ENCODE measurements around the gene CLDN9. TPM values are rescaled to one million over a fixed set of nuclear protein-coding genes. Genes with fewer than 3 reads are reported as not detected.

Gene CLDN9
- polyA plus RNA-seq, 1 donor from 2014 or later: not detected

GRCh38 chr16:3038256-3038655, 25.5 kb downstream of the CLDN9 start:
- no peak for TF ChIP-seq POLR2AphosphoS5 (IDR thresholded peaks at IDR 0.05)
- no peak for TF ChIP-seq TAF1 (IDR thresholded peaks at IDR 0.05; ENCODE audit: low read depth)
- TF ChIP-seq CTCF (IDR thresholded peaks at IDR 0.05; ENCODE audit: poor library complexity, severe bottlenecking): no peak
- TF ChIP-seq RAD21 (conservative IDR thresholded peaks at IDR 0.05): no peak
- no peak for TF ChIP-seq EP300 (conservative IDR thresholded peaks at IDR 0.05; ENCODE audit: poor library complexity, severe bottlenecking)
- TF ChIP-seq REST (IDR thresholded peaks at IDR 0.05; ENCODE audit: borderline replicate concordance): no peak
- TF ChIP-seq EZH2 (IDR thresholded peaks at IDR 0.05; ENCODE audit: borderline replicate concordance, insufficient read depth, low read length, poor library complexity, severe bottlenecking): no peak
- no peak for TF ChIP-seq SMC3 (conservative IDR thresholded peaks at IDR 0.05; ENCODE audit: poor library complexity)
- no peak for TF ChIP-seq MXI1 (conservative IDR thresholded peaks at IDR 0.05; ENCODE audit: poor library complexity, severe bottlenecking)
- no peaks in the 10 kb centered on the region for H3F3A ChIP-seq (ENCODE audit: insufficient read depth, low read length, poor library complexity, severe bottlenecking)
- H3K4me2 ChIP-seq (ENCODE audit: low read length): no peak overlapping the region
- H3K9me3 ChIP-seq (ENCODE audit: low read length): no peaks in the 10 kb centered on the region
- H3K27me3 ChIP-seq (ENCODE audit: insufficient read depth, low read depth, low read length): peaks cover 77% of the 10 kb centered on the region
- H3K36me3 ChIP-seq (ENCODE audit: insufficient read depth, low read length): no peaks in the 10 kb centered on the region
- no peaks in the 10 kb centered on the region for H3K79me2 ChIP-seq (replicated peaks; ENCODE audit: insufficient read depth, low read length)
- H4K20me1 ChIP-seq (ENCODE audit: insufficient read depth): no peaks in the 10 kb centered on the region
- H3K9ac ChIP-seq (ENCODE audit: low read length): no peak overlapping the region
- H3K27ac ChIP-seq (ENCODE audit: low read length): no peak overlapping the region
- no peaks in the 10 kb centered on the region for H3K9me2 ChIP-seq (ENCODE audit: insufficient read depth, low read length)
- H3K4me3 ChIP-seq (ENCODE audit: low read length): no peak overlapping the region
- H2AFZ ChIP-seq (ENCODE audit: low read depth, low read length): no peak overlapping the region

DNA sequence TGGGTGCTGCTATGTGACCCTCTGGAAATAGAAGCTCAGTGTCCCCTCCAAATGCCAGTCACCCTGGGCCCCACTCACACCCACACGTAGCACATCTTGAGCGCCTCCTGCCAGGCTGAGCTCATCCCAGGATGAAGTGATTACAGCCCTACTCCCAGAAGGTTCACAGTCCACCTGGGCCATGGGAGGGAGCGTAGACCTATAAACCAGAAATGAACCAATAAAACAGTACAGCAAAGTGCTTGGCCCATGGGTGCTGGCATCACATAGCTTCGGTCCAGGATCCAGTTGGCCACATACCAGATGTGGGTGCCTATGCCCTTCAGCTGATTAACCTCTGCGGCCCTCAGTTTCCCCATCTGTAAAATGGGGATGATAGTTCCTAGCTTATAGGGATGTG, 26.2 kb downstream of the CLDN9 start:
- no peak overlapping the region for H3K4me2 ChIP-seq (ENCODE audit: low read length)
- no peaks in the 10 kb centered on the region for H3K9me2 ChIP-seq (ENCODE audit: insufficient read depth, low read length)
- H4K20me1 ChIP-seq (ENCODE audit: insufficient read depth): no peaks in the 10 kb centered on the region
- no peaks in the 10 kb centered on the region for H3F3A ChIP-seq (ENCODE audit: insufficient read depth, low read length, poor library complexity, severe bottlenecking)
- H3K27me3 ChIP-seq (ENCODE audit: insufficient read depth, low read depth, low read length): peaks cover 77% of the 10 kb centered on the region
- H3K9ac ChIP-seq (ENCODE audit: low read length): no peak overlapping the region
- no peaks in the 10 kb centered on the region for H3K36me3 ChIP-seq (ENCODE audit: insufficient read depth, low read length)
- no peak overlapping the region for H3K27ac ChIP-seq (ENCODE audit: low read length)
- H3K79me2 ChIP-seq (replicated peaks; ENCODE audit: insufficient read depth, low read length): no peaks in the 10 kb centered on the region
- TF ChIP-seq RAD21 (conservative IDR thresholded peaks at IDR 0.05) (no peak), MXI1 (conservative IDR thresholded peaks at IDR 0.05; ENCODE audit: poor library complexity, severe bottlenecking) (no peak), POLR2AphosphoS5 (IDR thresholded peaks at IDR 0.05) (no peak), EP300 (conservative IDR thresholded peaks at IDR 0.05; ENCODE audit: poor library complexity, severe bottlenecking) (no peak)
- no peaks in the 10 kb centered on the region for H3K9me3 ChIP-seq (ENCODE audit: low read length)
- H3K4me3 ChIP-seq (ENCODE audit: low read length): no peak overlapping the region
- no peak overlapping the region for H2AFZ ChIP-seq (ENCODE audit: low read depth, low read length)

All from neural cell (in vitro differentiated cells).